ENCODE data around the gene SIGLECL1.

The SIGLECL1 gene

GRCh38 chr19:51253088-51253806 lies 2.4 kb downstream of the SIGLECL1 start:
- DNase-seq = no peak

GRCh38 chr19:51256155-51256625 lies 5.3 kb downstream of the SIGLECL1 start:
- no peak for DNase-seq

GRCh38 chr19:51257471-51257870 lies 6.6 kb downstream of the SIGLECL1 start:
- DNase-seq = no peak

- DNase-seq = no peak
Observed at GRCh38 chr19:51258165-51259160, 7.6 kb downstream of the SIGLECL1 start.

GRCh38 chr19:51259348-51260245 lies 8.7 kb downstream of the SIGLECL1 start:
- DNase-seq = peak; percentile 1

- DNase-seq = no peak
Observed at GRCh38 chr19:51263808-51264207, 12.9 kb downstream of the SIGLECL1 start.

GRCh38 chr19:51271067-51271466 lies 20.2 kb downstream of the SIGLECL1 start:
- DNase-seq = no peak

GRCh38 chr19:51272183-51272810 lies 21.4 kb downstream of the SIGLECL1 start:
- DNase-seq = no peak

GRCh38 chr19:51274049-51274770 lies 23.3 kb downstream of the SIGLECL1 start:
- DNase-seq = no peak

- no peak for DNase-seq
Observed at GRCh38 chr19:51277112-51277511, 26.2 kb downstream of the SIGLECL1 start.

GRCh38 chr19:51282335-51282734 lies 31.5 kb downstream of the SIGLECL1 start:
- no peak for DNase-seq

- DNase-seq = no peak
Observed at GRCh38 chr19:51285682-51286081, 34.8 kb downstream of the SIGLECL1 start.

GRCh38 chr19:51289635-51290034 lies 38.8 kb downstream of the SIGLECL1 start:
- DNase-seq = no peak

GRCh38 chr19:51292971-51293370 lies 42.1 kb downstream of the SIGLECL1 start:
- no peak for DNase-seq

- no peak for DNase-seq
Observed at GRCh38 chr19:51293571-51294210, 42.8 kb downstream of the SIGLECL1 start.

GRCh38 chr19:51294211-51294976 lies 43.5 kb downstream of the SIGLECL1 start:
- no peak for DNase-seq

- DNase-seq = no peak
Observed at GRCh38 chr19:51294977-51295375, 44.1 kb downstream of the SIGLECL1 start.

- DNase-seq = no peak
Observed at GRCh38 chr19:51295382-51296126, 44.7 kb downstream of the SIGLECL1 start.

- no peak for DNase-seq
Observed at GRCh38 chr19:51296336-51297093, 45.6 kb downstream of the SIGLECL1 start.
